ENCODE results near the gene SNAP47.

SNAP47 gene

GRCh38 chr1:227823537-227823936, 88.3 kb downstream of the SNAP47 start:
- H3K27ac ChIP-seq (replicated peaks) = no peak overlapping the region
- DNase-seq (ENCODE audit: low read depth in 1 of 2, low spot score in 1 of 2) = no peak
- TF ChIP-seq GABPA (IDR thresholded peaks at IDR 0.05; ENCODE audit: low read depth) = no peak
- no peak for TF ChIP-seq CTCF (IDR thresholded peaks at IDR 0.05; ENCODE audit: insufficient read depth, low read length)
- no peak for TF ChIP-seq POLR2AphosphoS5 (IDR thresholded peaks at IDR 0.05; ENCODE audit: low read depth)
- TF ChIP-seq REST (IDR thresholded peaks at IDR 0.05; ENCODE audit: insufficient replicate concordance, low read depth) = no peak
- TF ChIP-seq SPI1 (IDR thresholded peaks at IDR 0.05; ENCODE audit: borderline replicate concordance, low read depth) = no peak
- H3K4me3 ChIP-seq (replicated peaks; ENCODE audit: insufficient read depth, low read length) = no peak overlapping the region
- no peaks in the 10 kb centered on the region for H3K27me3 ChIP-seq (ENCODE audit: insufficient read depth, poor library complexity, severe bottlenecking)

DNA sequence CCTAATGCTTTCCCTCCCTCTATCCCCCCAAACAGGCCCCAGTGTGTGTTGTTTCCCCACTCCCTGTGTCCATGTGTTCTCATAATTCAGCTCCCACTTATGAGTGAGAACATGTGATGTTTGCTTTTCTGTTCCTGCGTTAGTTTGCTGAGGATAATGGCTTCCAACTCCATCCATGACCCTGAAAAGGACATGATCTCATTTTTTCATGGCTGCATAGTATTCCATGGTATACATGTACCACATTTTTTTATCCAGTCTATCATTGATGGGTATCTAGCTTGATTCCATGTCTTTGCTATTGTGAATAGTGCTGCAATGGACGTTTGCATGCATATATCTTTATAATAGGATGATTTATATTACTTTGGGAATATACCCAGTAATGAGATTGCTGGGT, 89.0 kb downstream of the SNAP47 start:
- TF ChIP-seq REST (IDR thresholded peaks at IDR 0.05; ENCODE audit: insufficient replicate concordance, low read depth) = no peak
- TF ChIP-seq SPI1 (IDR thresholded peaks at IDR 0.05; ENCODE audit: borderline replicate concordance, low read depth) = no peak
- TF ChIP-seq GABPA (IDR thresholded peaks at IDR 0.05; ENCODE audit: low read depth) = no peak
- TF ChIP-seq POLR2AphosphoS5 (IDR thresholded peaks at IDR 0.05; ENCODE audit: low read depth) = no peak
- no peak for DNase-seq (ENCODE audit: low read depth in 1 of 2, low spot score in 1 of 2)

GRCh38 chr1:227828786-227829185, 93.6 kb downstream of the SNAP47 start:
- no peak for DNase-seq (ENCODE audit: low read depth in 1 of 2, low spot score in 1 of 2)
- Histone ChIP-seq H3K4me3 (replicated peaks; ENCODE audit: insufficient read depth, low read length) (no peak overlapping the region), H3K27me3 (ENCODE audit: insufficient read depth, poor library complexity, severe bottlenecking) (no peaks in the 10 kb centered on the region), H3K27ac (replicated peaks) (no peak overlapping the region)
- TF ChIP-seq SPI1 (IDR thresholded peaks at IDR 0.05; ENCODE audit: borderline replicate concordance, low read depth) (no peak), REST (IDR thresholded peaks at IDR 0.05; ENCODE audit: insufficient replicate concordance, low read depth) (no peak), GABPA (IDR thresholded peaks at IDR 0.05; ENCODE audit: low read depth) (no peak), CTCF (IDR thresholded peaks at IDR 0.05; ENCODE audit: insufficient read depth, low read length) (no peak), POLR2AphosphoS5 (IDR thresholded peaks at IDR 0.05; ENCODE audit: low read depth) (no peak)

More for the DNA sequence above, 89.0 kb downstream of the SNAP47 start:
- Histone ChIP-seq H3K4me3 (replicated peaks; ENCODE audit: insufficient read depth, low read length) (no peak overlapping the region), H3K27me3 (ENCODE audit: insufficient read depth, poor library complexity, severe bottlenecking) (no peaks in the 10 kb centered on the region), H3K27ac (replicated peaks) (no peak overlapping the region)

Data from HL-60 (cell line).